Kidney tubule cell (primary cell): ENCODE measurements around the gene TSPAN15.
"Not testable (repeated sequence)": the region's sequence is repeated elsewhere in the genome, so short reads cannot be mapped to it uniquely, and the experiment has no call there.

ENCODE experiments used
- DNase-seq: peaks from one replicate; pipeline ENCODE4 v3.0.0-alpha.2; 2018; ENCODE audit warnings: low spot score

The TSPAN15 gene

DNA sequence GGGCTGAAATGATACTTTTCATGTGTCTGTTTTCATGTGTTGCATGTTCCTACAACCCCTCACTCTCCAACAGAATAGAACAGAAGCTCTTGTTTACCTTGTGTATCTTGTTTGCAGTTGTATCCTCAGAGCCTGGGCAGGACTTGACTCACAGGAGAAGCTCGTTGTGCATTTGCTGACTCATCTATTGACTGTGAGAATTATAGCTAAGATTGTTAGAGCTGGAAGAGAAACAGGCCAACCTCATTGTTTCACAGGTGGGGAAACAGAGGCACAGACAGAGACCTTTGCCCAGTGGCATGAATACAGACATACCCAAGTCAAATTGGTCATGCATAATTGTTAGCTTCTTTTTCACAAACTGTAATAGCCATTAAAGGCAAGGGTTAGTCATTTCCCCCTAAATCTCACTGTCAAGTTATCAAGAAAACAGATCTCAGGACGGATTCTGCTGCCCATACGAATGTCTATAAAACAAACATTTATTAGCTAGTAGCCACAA lies 4.6 kb upstream of the TSPAN15 start:
- peak; percentile 91 for DNase-seq

DNA sequence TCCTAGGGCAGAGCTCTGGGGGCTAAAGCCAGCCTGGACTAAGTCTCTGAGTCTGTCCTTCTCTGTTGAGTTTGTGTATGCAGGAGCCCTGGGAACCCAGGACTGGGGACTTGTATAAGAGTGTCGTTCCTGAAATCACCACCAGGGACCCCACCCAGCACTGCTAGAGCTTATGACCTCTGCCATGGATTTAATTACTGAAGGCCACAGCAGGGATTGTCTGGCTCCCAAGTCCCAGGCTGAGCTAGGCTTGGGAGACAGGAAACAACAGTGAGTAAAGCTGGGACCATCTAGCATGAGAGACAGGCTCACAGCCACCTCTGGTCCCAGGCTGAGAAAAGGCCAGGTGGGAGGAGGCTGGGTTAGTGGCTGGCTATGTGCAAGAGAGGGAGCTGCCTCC lies 1.4 kb upstream of the TSPAN15 start:
- DNase-seq: peak; percentile 86

DNA sequence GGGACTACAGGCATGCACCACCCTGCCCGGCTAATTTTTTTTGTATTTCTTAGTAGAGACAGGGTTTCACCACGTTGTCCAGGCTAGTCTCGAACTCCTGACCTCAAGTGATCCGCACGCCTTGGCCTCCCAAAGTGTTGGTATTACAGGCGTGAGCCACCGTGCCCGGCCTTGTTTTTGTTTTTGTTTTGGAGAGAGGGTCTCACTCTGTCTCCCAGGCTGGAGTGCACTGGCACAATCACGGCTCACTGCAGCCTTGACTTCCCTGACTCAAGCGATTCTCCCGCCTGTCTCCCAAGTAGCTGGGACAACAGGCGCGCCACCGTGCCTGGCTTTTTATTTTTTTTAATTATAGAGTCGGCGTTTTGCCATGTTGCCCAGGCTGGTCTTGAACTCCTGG lies 870 bp upstream of the TSPAN15 start:
- not testable (repeated sequence) for DNase-seq

DNA sequence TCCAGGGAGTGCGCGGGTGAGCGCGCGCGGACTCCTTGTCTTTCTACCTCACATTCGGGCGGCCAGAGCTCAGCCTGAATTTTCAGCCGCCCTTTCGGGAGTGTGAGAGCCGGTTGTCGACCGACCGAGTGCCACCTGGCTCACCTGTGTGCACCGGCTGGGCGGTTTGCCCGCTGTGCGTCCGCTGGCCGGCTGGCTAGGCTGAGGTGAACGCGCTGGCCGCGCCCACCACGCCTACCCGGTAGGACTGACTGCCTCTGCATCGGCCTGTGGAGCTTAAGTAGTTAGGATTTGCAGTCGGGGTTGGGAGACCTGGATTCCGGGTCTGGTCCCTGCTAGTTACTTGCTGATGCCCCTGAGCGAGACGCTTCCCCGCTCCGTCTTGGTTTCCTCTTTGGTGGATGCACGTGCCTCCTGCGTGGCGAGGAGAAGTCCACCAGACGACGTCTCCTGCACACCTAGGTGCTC lies 553 bp downstream of the TSPAN15 start:
- DNase-seq: peak; percentile 56

DNA sequence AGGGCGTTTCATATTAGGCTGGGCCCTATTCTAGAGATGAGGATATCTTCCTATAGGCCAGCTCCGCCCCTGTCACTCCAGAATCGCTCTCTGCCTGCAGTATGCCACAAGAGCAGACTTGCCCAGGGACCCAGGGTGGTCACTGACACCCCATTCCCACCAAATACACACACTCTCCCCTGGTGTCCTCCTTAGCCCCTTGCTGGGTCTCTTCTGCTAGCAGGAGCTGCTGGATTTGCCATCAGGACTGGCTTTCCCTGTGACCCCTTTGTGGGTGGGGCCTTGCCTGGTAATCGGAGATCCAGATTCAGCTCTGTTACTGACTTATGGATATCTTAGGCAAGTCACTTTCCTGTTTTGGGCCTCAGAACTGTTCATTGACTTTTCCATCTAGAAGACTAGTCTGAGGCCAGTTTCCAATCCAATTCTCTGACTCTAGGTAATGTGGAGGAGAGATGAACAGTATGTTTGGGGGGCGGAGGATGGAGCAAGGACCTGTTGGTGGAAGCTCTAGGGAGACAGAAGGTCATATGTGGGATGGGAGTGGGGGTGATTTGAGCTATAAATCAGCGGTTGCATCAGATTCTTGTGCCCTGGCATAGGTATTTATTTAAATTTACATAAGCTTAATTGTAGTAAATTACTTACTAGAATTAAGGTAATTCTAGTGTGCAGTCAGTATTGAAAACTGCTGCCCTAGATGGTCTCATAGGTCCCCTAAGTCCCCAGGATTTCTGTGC lies 1.6 kb downstream of the TSPAN15 start:
- no peak for DNase-seq

DNA sequence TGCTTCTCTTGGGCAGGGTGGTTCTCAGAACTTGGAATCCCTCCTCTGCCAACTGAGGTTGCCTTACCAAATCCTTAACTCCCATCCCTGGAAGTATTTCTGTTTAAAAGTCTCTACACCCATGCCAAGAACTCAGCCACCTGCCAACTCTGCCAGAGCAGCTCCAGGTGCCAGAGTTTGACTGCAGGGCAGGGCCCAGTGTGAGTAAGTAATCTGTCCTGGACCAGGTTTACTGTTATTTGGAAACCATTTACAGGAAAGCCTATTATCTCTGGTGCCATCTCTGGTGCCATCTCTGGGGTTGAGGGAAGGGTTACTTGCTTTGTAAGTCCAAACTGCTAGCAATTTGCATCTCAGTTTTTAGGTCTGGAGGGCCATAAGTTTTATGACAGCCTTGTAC lies 2.5 kb downstream of the TSPAN15 start:
- no peak for DNase-seq

DNA sequence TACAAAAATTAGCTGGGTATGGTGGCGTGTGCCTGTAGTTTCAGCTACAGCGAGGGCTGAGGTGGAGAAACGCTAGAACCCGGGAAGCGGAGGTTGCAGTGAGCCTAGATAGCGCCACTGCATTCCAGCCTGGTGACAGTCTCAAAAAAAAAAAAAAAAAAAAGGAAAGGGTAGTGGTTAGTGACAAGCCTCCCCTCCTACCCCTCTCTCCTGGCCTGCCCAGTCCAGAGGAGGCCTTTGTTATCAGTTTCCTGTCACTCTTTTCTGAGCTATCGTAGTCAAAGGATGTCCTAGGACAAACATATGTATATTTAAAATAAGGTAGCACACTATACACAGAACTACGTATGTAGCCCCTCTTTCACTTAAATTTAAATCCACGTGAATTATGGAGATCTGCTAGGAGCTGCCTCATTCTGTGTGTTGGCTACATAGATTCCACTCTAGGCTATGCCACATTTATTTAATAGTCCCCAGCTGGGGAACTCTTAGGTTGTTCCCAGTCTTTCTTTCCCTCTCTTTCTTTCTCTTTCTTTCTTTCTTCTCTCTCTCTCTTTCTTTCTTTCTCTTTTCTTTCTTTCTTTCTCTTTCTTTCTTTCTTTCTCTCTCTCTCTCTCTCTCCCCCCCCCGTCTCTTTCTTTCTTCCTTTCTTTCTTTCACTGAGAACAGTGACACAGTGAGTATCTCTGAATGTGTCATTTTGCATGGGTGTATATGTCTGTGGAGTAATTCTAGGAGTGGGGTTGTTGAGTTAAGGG lies 3.9 kb downstream of the TSPAN15 start:
- no peak for DNase-seq

DNA sequence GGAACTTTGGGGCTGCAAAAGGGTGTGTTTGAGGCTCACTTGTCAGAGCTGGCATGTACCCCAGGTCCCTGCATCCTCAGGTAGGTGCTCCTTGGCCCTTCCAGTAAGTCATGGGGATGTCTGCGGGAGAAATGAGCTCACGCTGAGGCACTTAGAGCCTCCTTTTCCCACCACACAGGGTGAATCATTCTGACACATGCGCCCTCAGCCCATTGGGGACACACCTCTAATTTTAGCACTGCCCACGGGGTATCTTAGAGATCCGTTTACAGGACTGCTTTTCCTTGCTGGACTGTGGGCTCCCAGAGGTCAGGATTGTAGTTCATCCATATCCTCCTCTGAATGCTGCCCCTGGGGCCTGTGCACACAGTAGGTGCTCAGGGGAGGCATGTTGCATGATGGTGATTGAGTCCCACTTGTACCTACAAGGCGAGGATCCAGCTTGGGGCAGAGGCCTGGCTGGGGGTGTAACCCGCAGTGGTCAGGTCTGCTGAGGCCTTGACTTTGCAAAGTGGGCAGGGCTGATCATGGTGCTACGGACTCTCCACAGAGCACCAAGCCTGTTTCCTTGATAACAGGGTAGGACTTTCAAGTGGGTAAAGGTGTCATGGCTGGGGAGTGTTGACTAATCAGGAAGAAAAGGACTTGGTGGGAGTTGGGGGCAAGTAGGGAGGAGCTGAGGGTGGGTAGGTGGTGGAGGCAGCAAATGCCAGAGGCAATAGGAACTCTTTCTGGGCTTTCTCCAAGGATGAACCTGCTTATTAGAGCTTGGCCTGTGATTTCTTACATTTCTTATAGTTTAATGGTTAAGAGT lies 5.8 kb downstream of the TSPAN15 start:
- DNase-seq: peak; percentile 42

DNA sequence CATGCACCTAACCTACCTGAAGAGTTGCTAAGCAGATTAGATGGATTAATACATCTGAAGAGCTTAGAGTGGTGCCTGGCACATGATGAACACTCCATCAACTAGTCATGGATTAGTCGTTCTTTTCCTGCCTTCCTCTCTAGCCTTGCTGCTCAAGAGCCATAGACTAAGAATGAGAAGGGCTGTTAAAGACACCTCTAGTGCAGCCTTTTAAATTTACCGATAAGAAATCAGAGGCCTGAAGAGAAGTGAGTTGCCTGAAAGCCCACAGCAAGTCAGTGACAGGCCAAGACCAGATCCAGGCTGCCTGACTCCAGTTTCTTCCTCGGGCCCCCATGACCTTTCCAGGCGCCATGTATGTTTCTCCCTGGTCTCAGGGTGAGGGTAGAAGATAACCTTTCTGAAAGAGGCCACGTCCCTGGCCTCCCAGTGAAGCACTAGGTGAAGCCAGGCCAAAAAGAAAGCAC lies 6.5 kb downstream of the TSPAN15 start:
- peak; percentile 52 for DNase-seq

DNA sequence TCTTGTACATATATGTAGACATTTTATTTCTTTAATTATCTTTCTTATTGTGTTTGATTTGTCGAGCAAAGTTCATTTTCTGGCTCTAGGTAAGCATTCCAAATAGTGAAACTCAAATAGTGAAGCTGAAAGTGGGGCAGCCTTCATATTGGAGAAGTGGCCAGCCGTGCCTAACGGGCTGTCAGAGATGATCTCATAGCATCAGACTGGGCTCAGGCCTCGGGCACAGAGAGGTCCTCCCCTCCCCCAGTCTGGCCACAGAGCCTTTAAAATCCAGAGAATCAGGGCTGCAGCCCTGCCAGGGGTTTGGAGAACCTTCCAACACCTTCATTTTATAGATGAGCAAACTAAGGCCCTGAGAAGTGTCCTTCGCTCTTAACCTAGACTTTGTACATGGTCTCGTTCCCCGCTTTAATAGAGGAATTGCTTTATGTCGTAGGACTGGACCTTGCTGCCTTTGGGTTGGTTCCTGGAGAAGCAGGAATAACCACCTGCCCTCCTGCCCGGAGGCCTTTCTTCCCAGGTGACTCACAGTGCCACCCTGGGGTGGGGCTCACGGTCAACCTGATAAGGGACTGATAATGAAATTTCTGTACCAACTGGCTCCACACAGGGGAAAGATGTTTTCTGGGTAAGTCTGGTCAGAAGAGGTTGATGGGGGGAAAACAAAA lies 7.3 kb downstream of the TSPAN15 start:
- peak; percentile 75 for DNase-seq

DNA sequence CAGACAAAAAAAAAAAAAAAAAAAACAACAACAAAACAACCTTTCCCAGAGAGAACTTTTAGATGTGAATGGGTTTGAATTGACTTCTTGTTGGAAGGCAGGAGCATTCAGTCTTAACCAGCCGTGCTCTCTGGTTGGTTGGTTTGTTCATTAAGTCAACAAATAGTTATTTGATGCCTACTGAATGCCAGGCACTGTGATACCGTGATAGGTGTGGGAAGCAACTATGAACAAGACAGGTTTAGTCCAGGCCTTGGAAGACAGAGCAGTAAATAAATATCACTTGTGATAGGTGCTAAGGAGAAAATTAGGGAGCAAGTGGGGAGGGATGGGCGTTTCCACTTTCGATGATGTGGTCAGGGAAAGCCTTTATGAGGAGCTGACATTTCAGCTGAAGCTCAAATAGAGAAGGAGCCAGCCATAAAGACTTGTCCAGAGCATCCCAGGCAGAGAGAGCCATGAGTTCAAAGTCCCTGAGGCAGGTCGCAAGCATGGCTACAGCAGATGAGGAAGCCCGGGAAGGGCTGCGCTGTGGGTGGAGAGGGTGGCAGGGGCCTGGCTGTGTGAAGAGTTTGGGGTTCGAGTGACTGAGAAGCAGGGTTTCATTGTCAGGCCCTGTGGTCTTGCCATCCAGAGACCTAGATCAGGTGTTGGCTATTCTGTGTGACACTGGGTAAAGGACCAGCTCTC lies 8.0 kb downstream of the TSPAN15 start:
- no peak for DNase-seq

DNA sequence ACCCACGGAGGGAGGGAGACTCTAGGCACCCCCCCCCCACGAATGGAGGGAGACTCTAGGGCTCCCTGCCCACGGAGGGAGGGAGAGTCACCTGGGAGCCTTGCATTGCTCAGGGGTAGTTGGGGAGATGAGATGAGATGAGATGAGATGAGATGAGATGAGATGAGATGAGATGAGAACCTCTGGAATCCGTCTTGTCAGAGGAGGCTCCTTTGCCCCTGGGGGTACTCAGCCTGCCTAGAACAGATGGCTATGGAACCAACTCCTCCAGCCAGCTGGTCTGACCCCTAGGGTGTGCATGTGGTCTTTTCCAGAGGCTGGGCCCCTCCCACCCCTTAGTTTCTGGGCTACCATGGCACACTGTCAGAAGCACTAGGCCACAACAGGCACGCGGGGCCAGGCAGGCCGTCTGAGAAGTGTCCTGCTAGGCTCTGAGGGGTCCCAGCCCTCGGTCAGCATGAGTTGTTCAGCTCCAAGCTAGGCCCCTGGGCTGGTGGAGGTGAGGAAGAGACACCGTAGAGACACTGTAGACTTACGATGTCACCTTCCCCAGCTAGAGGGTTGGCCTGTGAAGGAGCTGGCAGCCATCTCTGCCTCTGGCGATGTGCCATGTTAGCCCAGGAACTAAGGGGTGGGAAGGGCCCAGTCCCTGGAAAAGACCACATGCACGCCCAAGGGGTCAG lies 8.8 kb downstream of the TSPAN15 start:
- DNase-seq: no peak

DNA sequence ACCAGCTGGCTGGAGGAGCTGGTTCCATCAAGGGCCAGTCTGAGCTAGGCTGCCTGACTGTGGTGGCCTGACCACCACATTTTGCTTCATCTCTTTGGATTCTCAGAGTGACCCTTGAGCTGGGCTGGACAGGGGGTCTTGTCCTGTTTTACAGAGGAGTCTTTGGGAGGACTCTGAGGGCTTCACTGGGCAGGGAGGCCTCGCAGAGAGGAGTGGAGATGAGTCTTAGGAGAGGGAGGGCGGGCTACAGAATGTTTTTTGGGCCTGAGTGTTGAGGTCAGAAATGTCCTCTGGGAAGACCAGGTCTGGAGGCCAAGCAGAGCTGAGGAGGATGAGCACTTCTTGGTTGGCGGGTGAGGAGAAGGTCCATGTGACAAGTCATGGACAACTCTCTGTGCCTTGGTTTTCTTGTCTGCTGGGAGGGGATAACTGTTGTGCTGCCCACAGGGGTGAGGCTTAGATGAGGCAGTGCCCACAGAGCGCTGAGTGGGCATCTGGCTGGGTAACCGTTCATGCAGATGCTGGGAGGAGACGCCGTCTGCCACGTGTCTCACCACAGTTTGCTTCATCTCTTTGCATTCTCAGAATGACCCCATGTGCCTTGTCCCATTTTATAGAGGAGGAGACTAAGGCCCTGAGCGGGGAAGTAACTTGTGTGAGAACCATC lies 9.4 kb downstream of the TSPAN15 start:
- DNase-seq: no peak

DNA sequence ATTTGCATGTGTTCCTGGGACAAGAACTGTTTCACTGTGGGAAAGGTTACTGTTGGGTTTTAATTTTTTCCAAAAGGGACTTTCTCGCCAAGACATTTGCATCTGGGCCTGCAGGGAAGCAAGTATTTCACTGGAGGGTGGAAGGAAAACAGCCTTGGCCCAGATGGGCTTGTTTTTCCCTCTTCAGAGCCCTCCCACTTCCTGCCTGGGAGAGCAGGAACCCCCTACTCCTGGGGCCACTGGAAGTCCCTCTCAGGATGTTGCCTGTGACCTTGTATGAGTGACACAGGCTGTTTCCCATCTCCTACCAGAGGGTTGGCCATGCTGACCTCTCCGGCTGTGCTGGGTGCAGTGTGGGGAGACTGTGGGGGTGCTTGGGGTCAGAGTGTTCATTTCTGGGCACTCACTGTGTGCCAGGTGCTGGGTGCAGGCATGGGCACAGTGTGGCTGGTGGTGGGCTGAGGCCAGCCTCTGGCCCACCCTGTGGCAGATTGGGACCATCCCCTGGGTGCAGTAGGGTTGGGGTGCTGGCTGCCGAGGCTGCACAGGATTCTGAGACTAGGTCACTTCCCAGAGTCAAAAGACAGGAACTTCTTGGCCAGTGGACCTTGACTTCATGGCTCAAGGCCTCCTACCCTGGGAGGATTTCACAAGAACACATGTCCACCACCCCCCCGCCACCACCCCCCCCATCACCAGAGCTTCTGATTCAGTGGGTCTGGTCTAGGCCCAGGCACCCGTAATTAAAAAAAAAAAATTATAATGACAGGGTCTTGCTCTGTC lies 10.2 kb downstream of the TSPAN15 start:
- DNase-seq: peak; percentile 55

DNA sequence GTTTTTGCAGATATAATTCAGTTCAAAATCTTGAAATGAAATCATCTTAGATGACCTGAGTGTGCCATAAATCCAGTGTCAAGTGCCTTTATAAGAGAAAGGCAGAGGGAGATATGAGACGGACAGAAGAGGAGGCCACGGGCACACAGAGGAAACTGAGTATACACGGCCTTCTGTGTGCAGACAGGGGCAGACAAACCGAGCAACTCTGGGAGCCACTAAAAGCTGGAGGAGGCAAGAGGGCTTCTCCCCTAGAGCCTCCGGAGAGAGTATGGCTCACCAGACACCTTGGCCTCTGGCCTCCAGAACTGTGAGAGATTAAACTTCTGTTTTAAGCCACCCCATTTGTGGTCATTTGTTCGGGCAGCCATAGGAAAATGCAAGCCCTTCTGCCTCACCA lies 12.6 kb downstream of the TSPAN15 start:
- DNase-seq: no peak

DNA sequence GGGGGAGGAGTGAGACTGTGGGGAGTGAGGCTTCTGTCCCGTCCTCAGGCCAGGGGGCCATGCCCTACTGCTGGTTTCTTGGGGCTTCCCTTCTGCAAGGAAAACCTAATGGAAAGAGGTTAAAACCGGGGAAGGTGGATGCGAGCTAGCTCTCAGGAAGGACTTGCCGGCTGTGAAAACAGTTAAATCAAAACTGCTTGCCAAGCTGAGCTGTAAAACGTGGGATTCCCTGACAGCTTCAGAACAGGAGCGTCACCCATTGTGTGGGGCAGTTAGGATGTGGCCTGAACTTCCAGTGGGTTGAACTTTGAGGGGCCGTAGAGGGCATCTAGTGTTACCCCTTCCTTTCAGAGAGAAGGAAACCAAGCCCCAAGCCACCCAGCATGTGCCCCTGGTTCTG lies 13.1 kb downstream of the TSPAN15 start:
- DNase-seq: no peak

DNA sequence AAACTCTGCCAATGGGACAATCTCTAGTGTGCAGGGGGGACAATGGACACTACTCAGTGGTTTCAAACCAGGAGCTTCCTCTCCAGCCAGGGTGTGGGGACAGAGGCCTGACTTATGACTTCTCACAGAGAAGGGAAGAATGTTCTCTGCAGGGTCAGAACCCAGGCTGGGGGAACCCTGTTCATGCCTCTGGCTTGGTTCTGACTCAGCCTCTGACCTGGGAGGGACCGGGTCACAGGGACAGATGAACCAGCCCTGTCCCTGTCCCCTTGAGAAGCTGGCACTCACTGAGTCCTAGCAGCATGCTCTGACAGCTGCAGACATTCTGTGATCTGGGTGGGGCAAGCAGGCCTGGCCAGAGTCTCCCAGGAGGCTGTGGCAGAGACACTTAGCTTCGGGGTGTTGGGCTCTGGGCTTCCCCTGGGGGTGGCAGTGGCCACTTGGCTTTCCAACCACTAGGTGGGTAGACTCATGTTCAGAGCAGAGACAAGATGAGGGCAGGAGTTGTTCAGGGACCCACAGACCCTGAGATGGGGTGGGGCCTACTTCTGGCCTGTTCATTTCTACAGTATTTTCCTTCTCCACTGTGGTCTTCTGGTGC lies 13.6 kb downstream of the TSPAN15 start:
- DNase-seq: no peak

DNA sequence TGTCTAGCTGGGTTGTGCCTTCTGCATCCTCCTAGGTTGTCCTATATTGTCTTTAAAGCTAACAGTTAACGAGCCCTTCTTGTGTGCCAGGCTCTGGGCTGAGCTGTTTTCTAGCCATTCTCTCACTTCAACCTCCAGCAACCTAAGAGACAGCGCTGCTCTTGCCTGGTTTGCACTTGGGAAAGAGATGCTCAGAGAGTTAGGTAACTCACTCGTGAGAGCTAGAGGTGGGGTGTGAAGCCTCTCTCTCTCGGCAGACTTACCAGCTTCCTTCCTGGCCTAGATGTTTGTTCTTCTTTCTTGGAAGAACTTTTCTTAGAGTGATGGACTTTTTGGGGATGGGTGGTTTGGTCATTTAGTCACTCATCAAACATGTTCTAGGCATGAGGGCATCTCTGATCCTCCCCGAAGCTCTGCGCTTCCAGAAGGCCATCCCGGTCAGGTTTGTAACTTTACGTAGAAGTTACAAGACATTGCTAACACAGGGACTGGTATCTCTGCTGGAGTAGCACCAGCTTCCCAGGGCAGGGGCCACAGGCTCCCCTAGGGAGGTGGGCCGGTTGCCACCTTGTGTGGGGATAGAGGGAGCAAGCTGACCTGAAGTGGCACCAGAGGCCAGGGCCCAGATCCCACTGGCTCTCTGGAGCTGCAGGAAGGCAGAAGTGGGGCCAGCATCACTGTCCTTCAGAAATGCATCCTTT lies 14.3 kb downstream of the TSPAN15 start:
- DNase-seq: no peak
